ENCODE data around the gene STARD8. TPM values are rescaled to one million over a fixed set of nuclear protein-coding genes. Genes with fewer than 3 reads are reported as not detected.
"Not testable (repeated sequence)": the region's sequence is repeated elsewhere in the genome, so short reads cannot be mapped to it uniquely, and the experiment has no call there.

The STARD8 gene
- polyA plus RNA-seq, 1 donor from 2014 or later = 0.09 TPM

GRCh38 chrX:68598841-68599240 lies 48.6 kb upstream of the STARD8 start:
- Histone ChIP-seq H3K9ac (ENCODE audit: low read length) (no peak overlapping the region), H4K20me1 (ENCODE audit: insufficient read depth) (no peaks in the 10 kb centered on the region), H2AFZ (ENCODE audit: low read depth, low read length) (no peak overlapping the region), H3K79me2 (replicated peaks; ENCODE audit: insufficient read depth, low read length) (no peaks in the 10 kb centered on the region), H3K9me3 (ENCODE audit: low read length) (no peaks in the 10 kb centered on the region), H3K4me2 (ENCODE audit: low read length) (no peak overlapping the region), H3K4me3 (ENCODE audit: low read length) (no peak overlapping the region), H3F3A (ENCODE audit: insufficient read depth, low read length, poor library complexity, severe bottlenecking) (no peaks in the 10 kb centered on the region), H3K36me3 (ENCODE audit: insufficient read depth, low read length) (no peaks in the 10 kb centered on the region), H3K27me3 (ENCODE audit: insufficient read depth, low read depth, low read length) (no peaks in the 10 kb centered on the region), H3K9me2 (ENCODE audit: insufficient read depth, low read length) (no peaks in the 10 kb centered on the region), H3K27ac (ENCODE audit: low read length) (no peak overlapping the region)
- TF ChIP-seq EP300 (conservative IDR thresholded peaks at IDR 0.05; ENCODE audit: poor library complexity, severe bottlenecking) (no peak), RAD21 (conservative IDR thresholded peaks at IDR 0.05) (no peak), MXI1 (conservative IDR thresholded peaks at IDR 0.05; ENCODE audit: poor library complexity, severe bottlenecking) (no peak), POLR2AphosphoS5 (IDR thresholded peaks at IDR 0.05) (no peak), SMC3 (conservative IDR thresholded peaks at IDR 0.05; ENCODE audit: poor library complexity) (no peak), EZH2 (IDR thresholded peaks at IDR 0.05; ENCODE audit: borderline replicate concordance, insufficient read depth, low read length, poor library complexity, severe bottlenecking) (no peak), TAF1 (IDR thresholded peaks at IDR 0.05; ENCODE audit: low read depth) (no peak)
- TF ChIP-seq, protein P1, sequence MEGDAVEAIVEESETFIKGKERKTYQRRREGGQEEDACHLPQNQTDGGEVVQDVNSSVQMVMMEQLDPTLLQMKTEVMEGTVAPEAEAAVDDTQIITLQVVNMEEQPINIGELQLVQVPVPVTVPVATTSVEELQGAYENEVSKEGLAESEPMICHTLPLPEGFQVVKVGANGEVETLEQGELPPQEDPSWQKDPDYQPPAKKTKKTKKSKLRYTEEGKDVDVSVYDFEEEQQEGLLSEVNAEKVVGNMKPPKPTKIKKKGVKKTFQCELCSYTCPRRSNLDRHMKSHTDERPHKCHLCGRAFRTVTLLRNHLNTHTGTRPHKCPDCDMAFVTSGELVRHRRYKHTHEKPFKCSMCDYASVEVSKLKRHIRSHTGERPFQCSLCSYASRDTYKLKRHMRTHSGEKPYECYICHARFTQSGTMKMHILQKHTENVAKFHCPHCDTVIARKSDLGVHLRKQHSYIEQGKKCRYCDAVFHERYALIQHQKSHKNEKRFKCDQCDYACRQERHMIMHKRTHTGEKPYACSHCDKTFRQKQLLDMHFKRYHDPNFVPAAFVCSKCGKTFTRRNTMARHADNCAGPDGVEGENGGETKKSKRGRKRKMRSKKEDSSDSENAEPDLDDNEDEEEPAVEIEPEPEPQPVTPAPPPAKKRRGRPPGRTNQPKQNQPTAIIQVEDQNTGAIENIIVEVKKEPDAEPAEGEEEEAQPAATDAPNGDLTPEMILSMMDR (IDR thresholded peaks at IDR 0.05; ENCODE audit: poor library complexity, severe bottlenecking) = no peak
- TF ChIP-seq, protein P2, sequence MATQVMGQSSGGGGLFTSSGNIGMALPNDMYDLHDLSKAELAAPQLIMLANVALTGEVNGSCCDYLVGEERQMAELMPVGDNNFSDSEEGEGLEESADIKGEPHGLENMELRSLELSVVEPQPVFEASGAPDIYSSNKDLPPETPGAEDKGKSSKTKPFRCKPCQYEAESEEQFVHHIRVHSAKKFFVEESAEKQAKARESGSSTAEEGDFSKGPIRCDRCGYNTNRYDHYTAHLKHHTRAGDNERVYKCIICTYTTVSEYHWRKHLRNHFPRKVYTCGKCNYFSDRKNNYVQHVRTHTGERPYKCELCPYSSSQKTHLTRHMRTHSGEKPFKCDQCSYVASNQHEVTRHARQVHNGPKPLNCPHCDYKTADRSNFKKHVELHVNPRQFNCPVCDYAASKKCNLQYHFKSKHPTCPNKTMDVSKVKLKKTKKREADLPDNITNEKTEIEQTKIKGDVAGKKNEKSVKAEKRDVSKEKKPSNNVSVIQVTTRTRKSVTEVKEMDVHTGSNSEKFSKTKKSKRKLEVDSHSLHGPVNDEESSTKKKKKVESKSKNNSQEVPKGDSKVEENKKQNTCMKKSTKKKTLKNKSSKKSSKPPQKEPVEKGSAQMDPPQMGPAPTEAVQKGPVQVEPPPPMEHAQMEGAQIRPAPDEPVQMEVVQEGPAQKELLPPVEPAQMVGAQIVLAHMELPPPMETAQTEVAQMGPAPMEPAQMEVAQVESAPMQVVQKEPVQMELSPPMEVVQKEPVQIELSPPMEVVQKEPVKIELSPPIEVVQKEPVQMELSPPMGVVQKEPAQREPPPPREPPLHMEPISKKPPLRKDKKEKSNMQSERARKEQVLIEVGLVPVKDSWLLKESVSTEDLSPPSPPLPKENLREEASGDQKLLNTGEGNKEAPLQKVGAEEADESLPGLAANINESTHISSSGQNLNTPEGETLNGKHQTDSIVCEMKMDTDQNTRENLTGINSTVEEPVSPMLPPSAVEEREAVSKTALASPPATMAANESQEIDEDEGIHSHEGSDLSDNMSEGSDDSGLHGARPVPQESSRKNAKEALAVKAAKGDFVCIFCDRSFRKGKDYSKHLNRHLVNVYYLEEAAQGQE (IDR thresholded peaks at IDR 0.05; ENCODE audit: borderline replicate concordance) = no peak

DNA sequence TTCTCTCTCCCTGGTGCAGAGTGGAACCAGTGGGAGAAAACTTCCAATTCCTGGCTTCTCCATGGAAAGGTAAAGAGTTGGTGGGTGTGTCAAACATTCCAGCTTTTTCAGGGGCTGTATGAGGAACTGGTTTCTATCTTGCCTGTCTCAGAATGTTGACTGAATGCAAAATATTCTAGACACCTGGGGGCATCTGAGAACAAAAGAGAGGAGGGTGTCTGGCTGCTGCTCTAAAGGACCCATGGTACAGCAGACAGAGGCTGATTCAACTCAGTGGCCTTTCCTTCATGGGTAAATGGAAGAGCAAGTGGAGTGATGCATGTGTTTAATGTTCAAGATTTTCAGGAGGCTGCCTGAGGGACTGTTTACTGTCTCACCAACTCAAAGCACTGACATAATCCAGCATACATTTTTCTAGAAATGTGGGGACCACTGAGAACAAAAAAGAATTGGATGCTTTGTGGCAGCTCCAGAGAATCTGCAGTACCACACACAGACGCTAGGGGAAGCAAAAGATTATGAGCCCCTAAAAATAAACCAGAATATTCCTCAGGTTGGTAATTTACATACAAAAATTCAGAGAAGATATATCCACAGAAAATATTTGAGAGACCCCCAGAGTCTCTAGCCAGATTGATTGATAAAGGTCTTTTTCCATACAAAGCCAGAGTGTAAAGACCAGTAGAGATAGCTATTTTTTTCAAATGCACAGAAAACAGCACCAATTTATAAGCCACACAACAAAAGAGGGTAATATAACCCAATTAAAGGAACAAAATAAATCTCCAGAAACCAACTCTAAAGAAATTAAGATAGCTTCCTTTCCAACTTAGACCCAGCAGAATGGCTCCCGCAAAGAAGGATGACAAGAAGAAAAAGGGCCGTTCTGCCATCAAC lies 48.0 kb upstream of the STARD8 start:
- H2AFZ ChIP-seq (ENCODE audit: low read depth, low read length) = no peak overlapping the region
- no peaks in the 10 kb centered on the region for H3K9me2 ChIP-seq (ENCODE audit: insufficient read depth, low read length)
- no peaks in the 10 kb centered on the region for H3K9me3 ChIP-seq (ENCODE audit: low read length)
- no peak overlapping the region for H3K4me3 ChIP-seq (ENCODE audit: low read length)
- no peaks in the 10 kb centered on the region for H3K36me3 ChIP-seq (ENCODE audit: insufficient read depth, low read length)
- H4K20me1 ChIP-seq (ENCODE audit: insufficient read depth) = no peaks in the 10 kb centered on the region
- H3K79me2 ChIP-seq (replicated peaks; ENCODE audit: insufficient read depth, low read length) = no peaks in the 10 kb centered on the region
- H3K27ac ChIP-seq (ENCODE audit: low read length) = no peak overlapping the region
- no peak overlapping the region for H3K4me2 ChIP-seq (ENCODE audit: low read length)
- H3F3A ChIP-seq (ENCODE audit: insufficient read depth, low read length, poor library complexity, severe bottlenecking) = no peaks in the 10 kb centered on the region
- no peaks in the 10 kb centered on the region for H3K27me3 ChIP-seq (ENCODE audit: insufficient read depth, low read depth, low read length)
- no peak overlapping the region for H3K9ac ChIP-seq (ENCODE audit: low read length)
- no peak for TF ChIP-seq EZH2 (IDR thresholded peaks at IDR 0.05; ENCODE audit: borderline replicate concordance, insufficient read depth, low read length, poor library complexity, severe bottlenecking)
- TF ChIP-seq TAF1 (IDR thresholded peaks at IDR 0.05; ENCODE audit: low read depth) = no peak
- no peak for TF ChIP-seq RAD21 (conservative IDR thresholded peaks at IDR 0.05)
- TF ChIP-seq, protein P1 (IDR thresholded peaks at IDR 0.05; ENCODE audit: poor library complexity, severe bottlenecking) = no peak

- not testable (repeated sequence) for H2AFZ ChIP-seq (ENCODE audit: low read depth, low read length); H3K27me3 ChIP-seq (ENCODE audit: insufficient read depth, low read depth, low read length); H3K9me3 ChIP-seq (ENCODE audit: low read length); H3K4me3 ChIP-seq (ENCODE audit: low read length); H4K20me1 ChIP-seq (ENCODE audit: insufficient read depth); H3K4me2 ChIP-seq (ENCODE audit: low read length); H3K79me2 ChIP-seq (replicated peaks; ENCODE audit: insufficient read depth, low read length); H3K36me3 ChIP-seq (ENCODE audit: insufficient read depth, low read length); H3K9me2 ChIP-seq (ENCODE audit: insufficient read depth, low read length); H3K27ac ChIP-seq (ENCODE audit: low read length); H3F3A ChIP-seq (ENCODE audit: insufficient read depth, low read length, poor library complexity, severe bottlenecking); H3K9ac ChIP-seq (ENCODE audit: low read length)
Measured at GRCh38 chrX:68604216-68604615, 43.2 kb upstream of the STARD8 start.

- not testable (repeated sequence) for H3F3A ChIP-seq (ENCODE audit: insufficient read depth, low read length, poor library complexity, severe bottlenecking); H3K9me2 ChIP-seq (ENCODE audit: insufficient read depth, low read length); H3K79me2 ChIP-seq (replicated peaks; ENCODE audit: insufficient read depth, low read length); H3K36me3 ChIP-seq (ENCODE audit: insufficient read depth, low read length); H2AFZ ChIP-seq (ENCODE audit: low read depth, low read length); H3K27me3 ChIP-seq (ENCODE audit: insufficient read depth, low read depth, low read length); H3K4me2 ChIP-seq (ENCODE audit: low read length); H3K27ac ChIP-seq (ENCODE audit: low read length); H3K9ac ChIP-seq (ENCODE audit: low read length); H3K4me3 ChIP-seq (ENCODE audit: low read length); H4K20me1 ChIP-seq (ENCODE audit: insufficient read depth); H3K9me3 ChIP-seq (ENCODE audit: low read length)
Measured at GRCh38 chrX:68614733-68615132, 32.7 kb upstream of the STARD8 start.
